GM23338 (cell line): ENCODE data around the gene NQO1. TPM values are rescaled to one million over a fixed set of nuclear protein-coding genes. Genes with fewer than 3 reads are reported as not detected.
"Not testable (repeated sequence)": the region's sequence is repeated elsewhere in the genome, so short reads cannot be mapped to it uniquely, and the experiment has no call there.

ENCODE experiments used
- ATAC-seq: fragments of 200-7000 bp; cut with Tn5 transposase; 3 replicates; pipeline ENCODE4 v1.9.1; 2020
- DNase-seq: peaks from one replicate; pipeline ENCODE4 v3.0.0-alpha.2; 2015; ENCODE audit warnings: low spot score
- H2AFZ ChIP-seq: fragments of 200-600 bp; sonication (generic); 2 replicates; pipeline ENCODE4 v1.8.0; 2016; ENCODE audit warnings: antibody characterized with exemption, mild to moderate bottlenecking, moderate library complexity
- H3F3A ChIP-seq: fragments of 200-600 bp; sonication (generic); replicated peaks from 2 replicates; pipeline ENCODE4 v1.8.0; 2017; ENCODE audit warnings: antibody characterized with exemption, mixed run types, low read depth
- H3K27ac ChIP-seq: fragments of 200-600 bp; sonication (generic); 2 replicates; pipeline ENCODE4 v1.6.1; 2016; ENCODE audit warnings: low read depth
- H3K27me3 ChIP-seq: fragments of 200-600 bp; sonication (generic); 2 replicates; pipeline ENCODE4 v1.8.0; 2016; ENCODE audit warnings: mild to moderate bottlenecking, mixed run types, moderate library complexity; ENCODE audit not compliant: insufficient read depth
- H3K36me3 ChIP-seq: fragments of 200-600 bp; sonication (generic); 2 replicates; pipeline ENCODE4 v1.8.0; 2016; ENCODE audit warnings: mild to moderate bottlenecking; ENCODE audit not compliant: insufficient read depth
- H3K4me1 ChIP-seq: fragments of 200-600 bp; sonication (generic); 2 replicates; pipeline ENCODE4 v1.8.0; 2016; ENCODE audit warnings: mild to moderate bottlenecking, moderate library complexity; ENCODE audit not compliant: insufficient read depth
- H3K4me2 ChIP-seq: fragments of 200-600 bp; sonication (generic); 2 replicates; pipeline ENCODE4 v1.7.1; 2017; ENCODE audit warnings: mixed run types
- H3K4me3 ChIP-seq: fragments of 200-600 bp; sonication (generic); 2 replicates; pipeline ENCODE4 v1.6.1; 2016; ENCODE audit warnings: mixed run types
- H3K79me2 ChIP-seq: fragments of 200-600 bp; sonication (generic); replicated peaks from 2 replicates; pipeline ENCODE4 v1.8.0; 2017; ENCODE audit warnings: mild to moderate bottlenecking; ENCODE audit not compliant: insufficient read depth
- H3K9me2 ChIP-seq: fragments of 200-600 bp; sonication (generic); 2 replicates; pipeline ENCODE4 v1.8.0; 2017; ENCODE audit not compliant: insufficient read depth
- H4K20me1 ChIP-seq: fragments of 200-600 bp; sonication (generic); replicated peaks from 2 replicates; pipeline ENCODE4 v1.8.0; 2017; ENCODE audit warnings: mild to moderate bottlenecking; ENCODE audit not compliant: insufficient read depth
- H3K27ac Mint-ChIP-seq: 2 replicates; pipeline ENCODE4 v1.8.0; 2020; ENCODE audit warnings: inconsistent platforms, mild to moderate bottlenecking, moderate library complexity, mixed read lengths
- H3K27me3 Mint-ChIP-seq: 3 replicates; pipeline ENCODE4 v1.8.0; 2022; ENCODE audit warnings: low read depth, mild to moderate bottlenecking, moderate library complexity, mixed read lengths, inconsistent platforms; ENCODE audit not compliant: insufficient read depth, poor library complexity
- H3K36me3 Mint-ChIP-seq: 3 replicates; pipeline ENCODE4 v1.8.0; 2021; ENCODE audit warnings: low read depth, mild to moderate bottlenecking, inconsistent platforms, moderate library complexity, mixed read lengths
- H3K4me1 Mint-ChIP-seq: 3 replicates; pipeline ENCODE4 v1.8.0; 2020; ENCODE audit warnings: mild to moderate bottlenecking, inconsistent platforms, mixed read lengths
- H3K4me3 Mint-ChIP-seq: 3 replicates; pipeline ENCODE4 v1.8.0; 2021; ENCODE audit warnings: moderate library complexity, mild to moderate bottlenecking, inconsistent platforms, mixed read lengths
- H3K9me3 Mint-ChIP-seq: 3 replicates; pipeline ENCODE4 v1.8.0; 2020; ENCODE audit warnings: moderate library complexity, mild to moderate bottlenecking, inconsistent platforms, mixed read lengths
- CREB1 ChIP-seq: fragments of 250-450 bp; sonication (Bioruptor Pico); IDR thresholded peaks from 2 replicates; pipeline ENCODE4 v1.5.0; 2020; ENCODE audit warnings: low read depth, mild to moderate bottlenecking, moderate library complexity
- CTCF ChIP-seq, 2 experiments: fragments of 200-600 bp in 1 of 2; sonication (generic) in 1 of 2; conservative IDR thresholded peaks; 2 replicates each; pipeline versions ENCODE4 v1.5.1 to v1.6.1; 2016 to 2017; ENCODE audit warnings: antibody characterized with exemption in 2 of 2, low read depth in 2 of 2, mild to moderate bottlenecking in 2 of 2, moderate library complexity in 1 of 2
- JUNB ChIP-seq: IDR thresholded peaks from one replicate; pipeline ENCODE4 v1.6.1; 2016; ENCODE audit warnings: antibody characterized with exemption; ENCODE audit not compliant: unreplicated experiment
- NANOG ChIP-seq: IDR thresholded peaks from 2 replicates; pipeline ENCODE4 v1.6.1; 2016; ENCODE audit warnings: antibody characterized with exemption, borderline replicate concordance
- POLR2AphosphoS5 ChIP-seq: IDR thresholded peaks from 2 replicates; pipeline ENCODE4 v1.6.1; 2016; ENCODE audit warnings: antibody characterized with exemption, low read depth
- REST ChIP-seq: IDR thresholded peaks from one replicate; pipeline ENCODE4 v1.6.1; 2018; ENCODE audit warnings: antibody characterized with exemption; ENCODE audit not compliant: unreplicated experiment
- STAT1 ChIP-seq: IDR thresholded peaks from one replicate; pipeline ENCODE4 v1.6.1; 2016; ENCODE audit warnings: antibody characterized with exemption; ENCODE audit not compliant: unreplicated experiment
- ZNF114 ChIP-seq: fragments of 250-450 bp; sonication (Bioruptor Pico); IDR thresholded peaks from 2 replicates; pipeline ENCODE4 v1.5.0; 2020; ENCODE audit warnings: mild to moderate bottlenecking, moderate library complexity
- ZNF331 ChIP-seq: fragments of 250-450 bp; sonication (Bioruptor Pico); IDR thresholded peaks from 2 replicates; pipeline ENCODE4 v1.5.0; 2020; ENCODE audit warnings: low read depth, mild to moderate bottlenecking, moderate library complexity
- ZNF462 ChIP-seq: fragments of 250-450 bp; sonication (Bioruptor Pico); IDR thresholded peaks from 2 replicates; pipeline ENCODE4 v1.5.0; 2020; ENCODE audit warnings: mild to moderate bottlenecking, moderate library complexity
- polyA plus RNA-seq: library from polyadenylated mRNA; unstranded; fragments of >200 nt; fragmentation: Nextera tagmentation; extraction: Ambion mirVana; gene quantifications from 2 replicates; pipeline ENCODE4 v1.2.1, GENCODE V29; 2016
- total RNA-seq: library from RNA; depleted of rRNA; stranded (reverse); fragments of >200 nt; shearing (Covaris generic); gene quantifications from 2 replicates; pipeline ENCODE4 v1.2.3, GENCODE V29; 2014

NQO1 gene
- total and polyA plus RNA-seq, 2 experiments from 2014 or later, result 80.9 to 86.3 TPM

GRCh38 chr16:69757375-69757774 lies 31.0 kb upstream of the NQO1 start:
- H3K4me2 ChIP-seq, H3K27ac ChIP-seq, H4K20me1 ChIP-seq, H3K36me3 ChIP-seq, H3K4me3 ChIP-seq, DNase-seq, H3K27ac Mint-ChIP-seq, ATAC-seq, H3K9me3 Mint-ChIP-seq, H3K4me3 Mint-ChIP-seq, H3K27me3 ChIP-seq, H3F3A ChIP-seq, H3K9me2 ChIP-seq, H3K4me1 Mint-ChIP-seq: not testable (repeated sequence)
- peaks cover 18% of the 10 kb centered on the region for H3K27me3 Mint-ChIP-seq
- peaks cover 15% of the 10 kb centered on the region; the same call in 2 of the 3 replicates for H3K36me3 Mint-ChIP-seq
- H3K4me1 ChIP-seq, result peaks cover 15% of the 10 kb centered on the region; the same call in 1 of the 2 replicates
- peak overlapping the region; percentile 69; the same call in 1 of the 2 replicates for H2AFZ ChIP-seq
- peaks cover 23% of the 10 kb centered on the region for H3K79me2 ChIP-seq

- H3K9me3 Mint-ChIP-seq, result no peaks in the 10 kb centered on the region
- ATAC-seq, result no peak
- H3F3A ChIP-seq, result no peaks in the 10 kb centered on the region
- H3K27ac Mint-ChIP-seq, result no peak overlapping the region
- no peak overlapping the region for H3K4me3 ChIP-seq
- H3K4me1 Mint-ChIP-seq, result peaks cover 9% of the 10 kb centered on the region
- H3K9me2 ChIP-seq, result no peaks in the 10 kb centered on the region
- no peak overlapping the region; the same call in 2 of the 3 replicates for H3K4me3 Mint-ChIP-seq
- H3K4me1 ChIP-seq, result peaks cover 12% of the 10 kb centered on the region; the same call in 1 of the 2 replicates
- H3K79me2 ChIP-seq, result peaks cover 30% of the 10 kb centered on the region
- H3K27ac ChIP-seq, result no peak overlapping the region
- H3K36me3 ChIP-seq, result peaks cover 10% of the 10 kb centered on the region
- DNase-seq, result no peak
- H3K27me3 Mint-ChIP-seq, result peaks cover 15% of the 10 kb centered on the region
- H3K36me3 Mint-ChIP-seq, result peaks cover 21% of the 10 kb centered on the region; the same call in 2 of the 3 replicates
- peaks cover 9% of the 10 kb centered on the region; the same call in 1 of the 2 replicates for H4K20me1 ChIP-seq
- H3K4me2 ChIP-seq, result no peak overlapping the region
- H3K27me3 ChIP-seq, result no peaks in the 10 kb centered on the region
- peak overlapping the region; percentile 69; the same call in 1 of the 2 replicates for H2AFZ ChIP-seq
- TF ChIP-seq STAT1, result no peak
- TF ChIP-seq REST, result no peak
- TF ChIP-seq NANOG, result no peak
- TF ChIP-seq ZNF331 (CRISPR knock-in tag), result no peak
- no peak for TF ChIP-seq ZNF462 (CRISPR knock-in tag)
- TF ChIP-seq CTCF (conservative IDR thresholded peaks at IDR 0.05; ENCODE audit: low read depth in 2 of 2), result no peak
- TF ChIP-seq JUNB, result no peak
- TF ChIP-seq POLR2AphosphoS5, result no peak
- no peak for TF ChIP-seq CREB1 (CRISPR knock-in tag)
- TF ChIP-seq ZNF114 (CRISPR knock-in tag), result no peak
Measured at GRCh38 chr16:69756705-69757104, 30.3 kb upstream of the NQO1 start.
